22Rv1 (cell line): Measurements from ENCODE around the gene MIS12.

Experiments used
- H3K27ac ChIP-seq: fragments of 450-650 bp; 2 replicates; pipeline ENCODE4 v1.5.1; 2017
- CTCF ChIP-seq: fragments of 450-650 bp; IDR thresholded peaks from 2 replicates; pipeline ENCODE4 v1.5.1; 2017; ENCODE audit warnings: mild to moderate bottlenecking
- ZFX ChIP-seq: fragments of 450-650 bp; IDR thresholded peaks from 2 replicates; pipeline ENCODE4 v1.6.1; 2017; ENCODE audit warnings: antibody characterized with exemption, borderline replicate concordance

MIS12 gene

GRCh38 chr17:5526821-5527598, 40.6 kb downstream of the MIS12 start:
- TF ChIP-seq ZFX: no peak
- TF ChIP-seq CTCF: no peak
- no peak overlapping the region for H3K27ac ChIP-seq

GRCh38 chr17:5527601-5528250, 41.4 kb downstream of the MIS12 start:
- no peak overlapping the region for H3K27ac ChIP-seq
- TF ChIP-seq ZFX (no peak), CTCF (no peak)

GRCh38 chr17:5530265-5531084, 44.1 kb downstream of the MIS12 start:
- TF ChIP-seq ZFX (no peak), CTCF (no peak)
- no peak overlapping the region for H3K27ac ChIP-seq

- no peak overlapping the region for H3K27ac ChIP-seq
- no peak for TF ChIP-seq ZFX
- TF ChIP-seq CTCF: no peak
Observed at GRCh38 chr17:5531085-5531418, 44.7 kb downstream of the MIS12 start.

GRCh38 chr17:5532581-5532980, 46.2 kb downstream of the MIS12 start:
- no peak overlapping the region for H3K27ac ChIP-seq
- TF ChIP-seq ZFX (no peak), CTCF (no peak)

GRCh38 chr17:5533486-5534315, 47.3 kb downstream of the MIS12 start:
- no peak for TF ChIP-seq ZFX
- TF ChIP-seq CTCF: no peak
- no peak overlapping the region for H3K27ac ChIP-seq
